Panc1 (cell line): ENCODE results near the gene POLE.

Experiments
- CTCF ChIP-seq: fragments of 450-650 bp; IDR thresholded peaks from 2 replicates; pipeline ENCODE4 v1.5.1; 2017; ENCODE audit warnings: mild to moderate bottlenecking
- TF ChIP-seq, protein P1 (sequence below), 2 experiments: IDR thresholded peaks; 2 replicates each; pipeline ENCODE4 v1.6.1; 2011 to 2012; ENCODE audit warnings: low read depth in 2 of 2, control low read depth in 1 of 2, low read length in 1 of 2, mild to moderate bottlenecking in 1 of 2, moderate library complexity in 1 of 2; ENCODE audit not compliant: insufficient read depth in 1 of 2

GRCh38 chr12:132665149-132665491, 22.0 kb downstream of the POLE start:
- TF ChIP-seq, protein P1, sequence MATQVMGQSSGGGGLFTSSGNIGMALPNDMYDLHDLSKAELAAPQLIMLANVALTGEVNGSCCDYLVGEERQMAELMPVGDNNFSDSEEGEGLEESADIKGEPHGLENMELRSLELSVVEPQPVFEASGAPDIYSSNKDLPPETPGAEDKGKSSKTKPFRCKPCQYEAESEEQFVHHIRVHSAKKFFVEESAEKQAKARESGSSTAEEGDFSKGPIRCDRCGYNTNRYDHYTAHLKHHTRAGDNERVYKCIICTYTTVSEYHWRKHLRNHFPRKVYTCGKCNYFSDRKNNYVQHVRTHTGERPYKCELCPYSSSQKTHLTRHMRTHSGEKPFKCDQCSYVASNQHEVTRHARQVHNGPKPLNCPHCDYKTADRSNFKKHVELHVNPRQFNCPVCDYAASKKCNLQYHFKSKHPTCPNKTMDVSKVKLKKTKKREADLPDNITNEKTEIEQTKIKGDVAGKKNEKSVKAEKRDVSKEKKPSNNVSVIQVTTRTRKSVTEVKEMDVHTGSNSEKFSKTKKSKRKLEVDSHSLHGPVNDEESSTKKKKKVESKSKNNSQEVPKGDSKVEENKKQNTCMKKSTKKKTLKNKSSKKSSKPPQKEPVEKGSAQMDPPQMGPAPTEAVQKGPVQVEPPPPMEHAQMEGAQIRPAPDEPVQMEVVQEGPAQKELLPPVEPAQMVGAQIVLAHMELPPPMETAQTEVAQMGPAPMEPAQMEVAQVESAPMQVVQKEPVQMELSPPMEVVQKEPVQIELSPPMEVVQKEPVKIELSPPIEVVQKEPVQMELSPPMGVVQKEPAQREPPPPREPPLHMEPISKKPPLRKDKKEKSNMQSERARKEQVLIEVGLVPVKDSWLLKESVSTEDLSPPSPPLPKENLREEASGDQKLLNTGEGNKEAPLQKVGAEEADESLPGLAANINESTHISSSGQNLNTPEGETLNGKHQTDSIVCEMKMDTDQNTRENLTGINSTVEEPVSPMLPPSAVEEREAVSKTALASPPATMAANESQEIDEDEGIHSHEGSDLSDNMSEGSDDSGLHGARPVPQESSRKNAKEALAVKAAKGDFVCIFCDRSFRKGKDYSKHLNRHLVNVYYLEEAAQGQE (IDR thresholded peaks at IDR 0.05; ENCODE audit: insufficient read depth in 1 of 2, low read depth in 2 of 2, low read length in 1 of 2), result no peak
- no peak for TF ChIP-seq CTCF
